ENCODE measurements around the gene PI4KB. TPM values are rescaled to one million over a fixed set of nuclear protein-coding genes. Genes with fewer than 3 reads are reported as not detected.

Gene PI4KB
- total and polyA plus RNA-seq, 2 experiments from 2014 or later, result 15.3 to 25.5 TPM

GRCh38 chr1:151314137-151314875 is 12.9 kb downstream of the PI4KB start:
- Histone ChIP-seq H3K4me3 (no peak overlapping the region), H3F3A (replicated peaks; ENCODE audit: low read depth) (no peaks in the 10 kb centered on the region), H3K9me2 (ENCODE audit: insufficient read depth) (no peaks in the 10 kb centered on the region), H3K27me3 (ENCODE audit: insufficient read depth) (no peaks in the 10 kb centered on the region), H4K20me1 (replicated peaks; ENCODE audit: insufficient read depth) (peaks cover 6% of the 10 kb centered on the region), H3K27ac (ENCODE audit: low read depth) (no peak overlapping the region), H3K79me2 (replicated peaks; ENCODE audit: insufficient read depth) (0 out of 2 replicates have a peak, but pooled peaks cover 3% of the 10 kb centered on the region), H3K36me3 (ENCODE audit: insufficient read depth) (no peaks in the 10 kb centered on the region; the same call in 1 of the 2 replicates), H2AFZ (no peak overlapping the region), H3K4me2 (no peak overlapping the region), H3K4me1 (ENCODE audit: insufficient read depth) (peaks cover 10% of the 10 kb centered on the region; the same call in 1 of the 2 replicates)
- H3K4me3 Mint-ChIP-seq, result no peak overlapping the region
- H3K27me3 Mint-ChIP-seq (ENCODE audit: insufficient read depth, low read depth, poor library complexity), result peaks cover 4% of the 10 kb centered on the region
- H3K9me3 Mint-ChIP-seq, result no peaks in the 10 kb centered on the region
- DNase-seq (ENCODE audit: low spot score) (no peak), ATAC-seq (no peak)
- no peak for TF ChIP-seq ZNF331 (CRISPR knock-in tag; IDR thresholded peaks at IDR 0.05; ENCODE audit: low read depth)
- no peak for TF ChIP-seq REST (IDR thresholded peaks at IDR 0.05; ENCODE audit: unreplicated experiment)
- TF ChIP-seq NANOG (IDR thresholded peaks at IDR 0.05; ENCODE audit: borderline replicate concordance), result no peak
- TF ChIP-seq EZH2 (IDR thresholded peaks at IDR 0.05; ENCODE audit: low read depth, unreplicated experiment), result no peak
- no peak for TF ChIP-seq ZNF462 (CRISPR knock-in tag; IDR thresholded peaks at IDR 0.05)
- no peak for TF ChIP-seq POLR2AphosphoS5 (IDR thresholded peaks at IDR 0.05; ENCODE audit: low read depth)
- TF ChIP-seq CTCF (conservative IDR thresholded peaks at IDR 0.05; ENCODE audit: low read depth in 2 of 2), result no peak
- no peak for TF ChIP-seq STAT1 (IDR thresholded peaks at IDR 0.05; ENCODE audit: unreplicated experiment)
- no peak for TF ChIP-seq ZNF114 (CRISPR knock-in tag; IDR thresholded peaks at IDR 0.05)
- no peak for TF ChIP-seq EZH2phosphoT487 (IDR thresholded peaks at IDR 0.05; ENCODE audit: unreplicated experiment)
- no peak for TF ChIP-seq ETS1 (IDR thresholded peaks at IDR 0.05)
- TF ChIP-seq CREB1 (CRISPR knock-in tag; IDR thresholded peaks at IDR 0.05; ENCODE audit: low read depth), result no peak
- no peak for TF ChIP-seq JUNB (IDR thresholded peaks at IDR 0.05; ENCODE audit: unreplicated experiment)
- H3K36me3 Mint-ChIP-seq (ENCODE audit: low read depth), result peaks cover 14% of the 10 kb centered on the region
- no peak overlapping the region for H3K27ac Mint-ChIP-seq
- peaks cover 13% of the 10 kb centered on the region for H3K4me1 Mint-ChIP-seq
